ENCODE measurements around the gene CDKN2B-AS1. TPM values are rescaled to one million over a fixed set of nuclear protein-coding genes. Genes with fewer than 3 reads are reported as not detected.

CDKN2B-AS1 gene
- total RNA-seq, 1 experiment from 2014 or later: not detected

- Histone ChIP-seq H3K79me2 (ENCODE audit: insufficient read depth, low read length) (no peaks in the 10 kb centered on the region), H2BK120ac (ENCODE audit: low read depth, low read length, poor library complexity, severe bottlenecking) (no peak overlapping the region), H3K18ac (ENCODE audit: insufficient read length, low read depth, low read length) (no peak overlapping the region), H3K27ac (ENCODE audit: insufficient read length, low read depth, low read length) (no peak overlapping the region), H4K20me1 (ENCODE audit: control insufficient read depth, insufficient read depth, insufficient read length) (peaks cover 4% of the 10 kb centered on the region), H2BK5ac (ENCODE audit: insufficient read length, low read length) (no peak overlapping the region), H3K9ac (ENCODE audit: extremely low read depth, insufficient read length, low read length) (no peak overlapping the region), H2BK15ac (ENCODE audit: low read depth, low read length) (no peak overlapping the region), H3T11ph (ENCODE audit: low read length) (no peak overlapping the region), H2AFZ (ENCODE audit: low read length) (no peak overlapping the region), H3K23me2 (ENCODE audit: insufficient read length, low read depth, low read length, poor library complexity, severe bottlenecking) (peaks cover 17% of the 10 kb centered on the region), H3K4me1 (ENCODE audit: insufficient read depth, low read length) (peaks cover 3% of the 10 kb centered on the region; the same call in 1 of the 2 replicates), H3K14ac (ENCODE audit: insufficient read depth, low read length) (no peak overlapping the region), H3K23ac (ENCODE audit: insufficient read length, low read depth, low read length) (no peak overlapping the region), H3K56ac (ENCODE audit: insufficient read length, low read depth, low read length) (no peak overlapping the region), H2BK20ac (ENCODE audit: low read depth, low read length, poor library complexity, severe bottlenecking) (no peak overlapping the region), H3K79me1 (ENCODE audit: insufficient read depth, low read depth, low read length, poor library complexity, severe bottlenecking) (no peaks in the 10 kb centered on the region), H4K5ac (ENCODE audit: insufficient read length, low read depth, low read length) (no peak overlapping the region), H3K4ac (ENCODE audit: low read depth, low read length) (no peak overlapping the region), H4K8ac (replicated peaks; ENCODE audit: insufficient read length, low read depth, low read length) (no peak overlapping the region), H3K9me3 (ENCODE audit: control insufficient read depth, low read depth, low read length) (no peaks in the 10 kb centered on the region), H2BK12ac (ENCODE audit: insufficient read length, low read depth, low read length) (no peak overlapping the region), H2AK5ac (ENCODE audit: insufficient read length, low read length) (no peak overlapping the region), H3K4me2 (ENCODE audit: insufficient read depth, insufficient read length, low read length) (no peak overlapping the region), H3K27me3 (ENCODE audit: insufficient read depth, low read length) (peaks cover 21% of the 10 kb centered on the region; the same call in 1 of the 2 replicates), H4K91ac (ENCODE audit: insufficient read length, low read depth, low read length) (no peak overlapping the region)
- peaks cover 91% of the 10 kb centered on the region for H3K27me3 Mint-ChIP-seq (ENCODE audit: low read depth)
- no CpG with 5 or more reads among the region's 2 CpGs for WGBS (ENCODE audit: extremely low coverage, insufficient read length, low lambda C conversion rate)
- TF ChIP-seq CTCF (conservative IDR thresholded peaks at IDR 0.05): no peak
- H3K27ac Mint-ChIP-seq: no peak overlapping the region
- H3K4me1 Mint-ChIP-seq: peaks cover 28 to 41% of the 10 kb centered on the region in 2 experiments
- no peak for DNase-seq
- H3K4me3 Mint-ChIP-seq: no peak overlapping the region
- H3K36me3 Mint-ChIP-seq (ENCODE audit: insufficient read depth in 1 of 3, low read depth in 3 of 3): no peaks in the 10 kb centered on the region
- no peaks in the 10 kb centered on the region for H3K9me3 Mint-ChIP-seq
Measured at GRCh38 chr9:21998026-21998425, 3.4 kb downstream of the CDKN2B-AS1 start.

Measured in H9 (cell line).